Mesenchymal stem cell (in vitro differentiated cells and primary cell): ENCODE data around the gene DDAH1.

Experiments
- DNase-seq: peaks from one replicate; pipeline ENCODE4 v3.0.0-alpha.2; 2013
- H2AFZ ChIP-seq: one replicate; pipeline ENCODE4 v1.6.1; 2013; ENCODE audit warnings: low read depth, mild to moderate bottlenecking, control low read depth, inconsistent platforms, low read length, moderate library complexity
- H2AK5ac ChIP-seq: 2 replicates; pipeline ENCODE4 v1.6.1; 2013; ENCODE audit warnings: low read length, moderate library complexity, mild to moderate bottlenecking, inconsistent platforms; ENCODE audit not compliant: severe bottlenecking
- H2BK120ac ChIP-seq: one replicate; pipeline ENCODE4 v1.6.1; 2013; ENCODE audit warnings: low read depth, mild to moderate bottlenecking, inconsistent platforms, low read length, moderate library complexity
- H2BK12ac ChIP-seq, 2 experiments: one replicate each; pipeline ENCODE4 v1.6.1; 2013; ENCODE audit warnings: inconsistent platforms in 2 of 2, low read length in 2 of 2, mild to moderate bottlenecking in 2 of 2, moderate library complexity in 2 of 2, control low read depth in 1 of 2
- H2BK15ac ChIP-seq: one replicate; pipeline ENCODE4 v1.6.1; 2013; ENCODE audit warnings: mild to moderate bottlenecking, low read depth, inconsistent platforms; ENCODE audit not compliant: poor library complexity, severe bottlenecking
- H2BK5ac ChIP-seq: 2 replicates; pipeline ENCODE4 v1.6.1; 2013; ENCODE audit warnings: low read depth, mild to moderate bottlenecking, low read length, control low read depth, inconsistent platforms; ENCODE audit not compliant: poor library complexity, severe bottlenecking
- H3K14ac ChIP-seq, 2 experiments: one replicate each; pipeline ENCODE4 v1.6.1; 2013; ENCODE audit warnings: inconsistent platforms in 2 of 2, low read length in 2 of 2, control low read depth in 1 of 2, mild to moderate bottlenecking in 1 of 2, moderate library complexity in 1 of 2
- H3K18ac ChIP-seq, 2 experiments: one replicate each; pipeline ENCODE4 v1.6.1; 2013; ENCODE audit warnings: inconsistent platforms in 2 of 2, low read length in 2 of 2, control low read depth in 1 of 2, low read depth in 1 of 2, mild to moderate bottlenecking in 1 of 2
- H3K23ac ChIP-seq, 2 experiments: one replicate each; pipeline ENCODE4 v1.6.1; 2013; ENCODE audit warnings: inconsistent platforms in 2 of 2, low read length in 2 of 2, mild to moderate bottlenecking in 2 of 2, moderate library complexity in 2 of 2, control low read depth in 1 of 2
- H3K27ac ChIP-seq: 2 replicates; pipeline ENCODE4 v1.5.1; 2013; ENCODE audit warnings: mild to moderate bottlenecking, moderate library complexity, low read length, control low read depth, inconsistent platforms; ENCODE audit not compliant: poor library complexity, severe bottlenecking
- H3K27me3 ChIP-seq, 2 experiments: 2 replicates each; pipeline versions ENCODE4 v1.6.1 to v1.7.0; 2013; ENCODE audit warnings: low read length in 2 of 2, mild to moderate bottlenecking in 2 of 2, moderate library complexity in 2 of 2, control low read depth in 1 of 2, inconsistent platforms in 1 of 2; ENCODE audit not compliant: control insufficient read depth in 1 of 2, insufficient read depth in 1 of 2
- H3K36me3 ChIP-seq, 2 experiments: 2 replicates each; pipeline versions ENCODE4 v1.6.1 to v1.7.0; 2013; ENCODE audit warnings: low read length in 2 of 2, control low read depth in 1 of 2, inconsistent platforms in 1 of 2, low read depth in 1 of 2, mild to moderate bottlenecking in 1 of 2; ENCODE audit not compliant: insufficient read depth in 2 of 2, control insufficient read depth in 1 of 2
- H3K4ac ChIP-seq, 2 experiments: one replicate each; pipeline ENCODE4 v1.6.1; 2013; ENCODE audit warnings: inconsistent platforms in 2 of 2, low read length in 2 of 2, mild to moderate bottlenecking in 2 of 2, moderate library complexity in 2 of 2, control low read depth in 1 of 2, low read depth in 1 of 2
- H3K4me1 ChIP-seq: 2 replicates; pipeline ENCODE4 v1.6.1; 2013; ENCODE audit warnings: low read depth, low read length, control low read depth; ENCODE audit not compliant: control insufficient read depth, insufficient read depth
- H3K4me2 ChIP-seq: 2 replicates; pipeline ENCODE4 v1.6.1; 2013; ENCODE audit warnings: low read length, mild to moderate bottlenecking, inconsistent platforms; ENCODE audit not compliant: poor library complexity, severe bottlenecking
- H3K4me3 ChIP-seq, 2 experiments: 2 replicates each; pipeline versions ENCODE4 v1.5.1 to v1.7.0; 2013; ENCODE audit warnings: low read length in 2 of 2, mild to moderate bottlenecking in 2 of 2, control low read depth in 1 of 2, low read depth in 1 of 2; ENCODE audit not compliant: insufficient read depth in 1 of 2
- H3K79me1 ChIP-seq: replicated peaks from 2 replicates; pipeline ENCODE4 v1.6.1; 2013; ENCODE audit warnings: mild to moderate bottlenecking, control low read depth, low read length, inconsistent platforms; ENCODE audit not compliant: poor library complexity, severe bottlenecking
- H3K9ac ChIP-seq: 2 replicates; pipeline ENCODE4 v1.7.0; 2013; ENCODE audit warnings: mild to moderate bottlenecking, low read length, moderate library complexity
- H3K9me3 ChIP-seq: 2 replicates; pipeline ENCODE4 v1.7.0; 2013; ENCODE audit warnings: mild to moderate bottlenecking, low read length; ENCODE audit not compliant: control insufficient read depth
- H4K8ac ChIP-seq: one replicate; pipeline ENCODE4 v1.6.1; 2013; ENCODE audit warnings: inconsistent platforms, mild to moderate bottlenecking, low read length, moderate library complexity
- H4K91ac ChIP-seq: one replicate; pipeline ENCODE4 v1.6.1; 2013; ENCODE audit warnings: mild to moderate bottlenecking, low read length, inconsistent platforms
- WGBS: methylation state at CpG from one replicate; pipeline ENCODE4 v1.1.7; 2013; ENCODE audit warnings: mixed read lengths; 5-methylcytosine and 5-hydroxymethylcytosine counted together

Gene DDAH1

GRCh38 chr1:85284202-85284601 is 180.8 kb downstream of the DDAH1 start:
- no peak for DNase-seq
- Histone ChIP-seq H3K14ac (peak overlapping the region in 1 of 2 experiments; percentile 62), H4K91ac (peak overlapping the region; percentile 8), H3K4ac (peak overlapping the region in 1 of 2 experiments; percentile 13), H3K79me1 (peaks cover 12% of the 10 kb centered on the region), H2BK120ac (no peak overlapping the region), H3K27ac (no peak overlapping the region), H3K27me3 (no peaks in the 10 kb centered on the region), H3K18ac (no peak overlapping the region), H3K4me2 (no peak overlapping the region), H2BK12ac (no peak overlapping the region), H3K23ac (peak overlapping the region in 1 of 2 experiments; percentile 14), H2BK15ac (no peak overlapping the region), H4K8ac (no peak overlapping the region), H3K36me3 (peaks cover 0 to 2% of the 10 kb centered on the region in 2 experiments), H3K4me1 (peaks cover 12% of the 10 kb centered on the region), H2AFZ (no peak overlapping the region), H2BK5ac (no peak overlapping the region), H3K9me3 (no peaks in the 10 kb centered on the region), H2AK5ac (peak overlapping the region; percentile 38), H3K4me3 (no peak overlapping the region), H3K9ac (no peak overlapping the region)
- 95% methylated on average over 2 of the region's 2 CpGs for WGBS

- H3K18ac ChIP-seq = peak overlapping the region in 1 of 2 experiments; percentile 16
- whole genome bisulfite sequencing = 91% methylated on average over 11 of the region's 11 CpGs
- H3K14ac ChIP-seq = peak overlapping the region in 1 of 2 experiments; percentile 62
- H2AK5ac ChIP-seq = no peak overlapping the region
- H3K4me2 ChIP-seq = no peak overlapping the region
- peak overlapping the region in 1 of 2 experiments; percentile 25 for H2BK12ac ChIP-seq
- no peak overlapping the region for H2AFZ ChIP-seq
- H3K79me1 ChIP-seq = peaks cover 12% of the 10 kb centered on the region
- no peak overlapping the region for H3K4me3 ChIP-seq
- H3K4ac ChIP-seq = peak overlapping the region in 1 of 2 experiments; percentile 13
- no peaks in the 10 kb centered on the region for H3K27me3 ChIP-seq
- H2BK15ac ChIP-seq = no peak overlapping the region
- H3K9me3 ChIP-seq = no peaks in the 10 kb centered on the region
- H3K36me3 ChIP-seq = peaks cover 0 to 2% of the 10 kb centered on the region in 2 experiments
- peaks cover 14% of the 10 kb centered on the region for H3K4me1 ChIP-seq
- peak overlapping the region; percentile 8 for H4K91ac ChIP-seq
- DNase-seq = no peak
- no peak overlapping the region for H2BK120ac ChIP-seq
- no peak overlapping the region for H2BK5ac ChIP-seq
- no peak overlapping the region for H3K9ac ChIP-seq
- peak overlapping the region in 1 of 2 experiments; percentile 14 for H3K23ac ChIP-seq
- H4K8ac ChIP-seq = no peak overlapping the region
- no peak overlapping the region for H3K27ac ChIP-seq
Measured at GRCh38 chr1:85283475-85284199, 181.3 kb downstream of the DDAH1 start.

- no peak for DNase-seq
- Histone ChIP-seq H2AK5ac (no peak overlapping the region), H2BK5ac (no peak overlapping the region), H3K9ac (no peak overlapping the region), H3K36me3 (peaks cover 0 to 2% of the 10 kb centered on the region in 2 experiments), H3K27me3 (no peaks in the 10 kb centered on the region), H2BK15ac (no peak overlapping the region), H2BK120ac (no peak overlapping the region), H3K18ac (no peak overlapping the region), H3K23ac (no peak overlapping the region), H2BK12ac (peak overlapping the region in 1 of 2 experiments; percentile 80), H4K8ac (no peak overlapping the region), H3K27ac (no peak overlapping the region), H3K14ac (no peak overlapping the region), H3K4ac (no peak overlapping the region), H2AFZ (no peak overlapping the region), H3K79me1 (peaks cover 12% of the 10 kb centered on the region), H3K4me3 (no peak overlapping the region), H4K91ac (no peak overlapping the region), H3K4me1 (peaks cover 14% of the 10 kb centered on the region), H3K9me3 (no peaks in the 10 kb centered on the region), H3K4me2 (no peak overlapping the region)
- WGBS = 100% methylated on average over 1 of the region's 1 CpG
Measured at GRCh38 chr1:85282424-85282823, 182.5 kb downstream of the DDAH1 start.

GRCh38 chr1:85280636-85281035 is 184.3 kb downstream of the DDAH1 start:
- 87% methylated on average over 4 of the region's 4 CpGs for WGBS
- H3K18ac ChIP-seq = no peak overlapping the region
- H3K79me1 ChIP-seq = peaks cover 12% of the 10 kb centered on the region
- H3K9me3 ChIP-seq = no peaks in the 10 kb centered on the region
- DNase-seq = no peak
- H3K23ac ChIP-seq = no peak overlapping the region
- no peak overlapping the region for H3K14ac ChIP-seq
- no peak overlapping the region for H2BK12ac ChIP-seq
- no peak overlapping the region for H2AK5ac ChIP-seq
- no peak overlapping the region for H4K91ac ChIP-seq
- no peak overlapping the region for H3K4me3 ChIP-seq
- H3K9ac ChIP-seq = no peak overlapping the region
- H3K4ac ChIP-seq = no peak overlapping the region
- H3K36me3 ChIP-seq = peaks cover 0 to 2% of the 10 kb centered on the region in 2 experiments
- H2BK5ac ChIP-seq = no peak overlapping the region
- H2BK120ac ChIP-seq = no peak overlapping the region
- H3K4me1 ChIP-seq = peaks cover 16% of the 10 kb centered on the region
- no peaks in the 10 kb centered on the region for H3K27me3 ChIP-seq
- no peak overlapping the region for H2BK15ac ChIP-seq
- H2AFZ ChIP-seq = no peak overlapping the region
- no peak overlapping the region for H3K4me2 ChIP-seq
- H3K27ac ChIP-seq = no peak overlapping the region
- H4K8ac ChIP-seq = no peak overlapping the region
